GM21528 (cell line): ENCODE data around the gene SLC2A9.
"Not testable (repeated sequence)": the region's sequence is repeated elsewhere in the genome, so short reads cannot be mapped to it uniquely, and the experiment has no call there.

Experiments used
- ATAC-seq: cut with Tn5 transposase; IDR thresholded peaks from one replicate; pipeline ENCODE4 v1.9.1; 2021; ENCODE audit warnings: mild to moderate bottlenecking, moderate library complexity; ENCODE audit not compliant: unreplicated experiment, low FRiP score

Gene SLC2A9

GRCh38 chr4:9933956-9934355 is 87.3 kb downstream of the SLC2A9 start:
- ATAC-seq: no peak

DNA sequence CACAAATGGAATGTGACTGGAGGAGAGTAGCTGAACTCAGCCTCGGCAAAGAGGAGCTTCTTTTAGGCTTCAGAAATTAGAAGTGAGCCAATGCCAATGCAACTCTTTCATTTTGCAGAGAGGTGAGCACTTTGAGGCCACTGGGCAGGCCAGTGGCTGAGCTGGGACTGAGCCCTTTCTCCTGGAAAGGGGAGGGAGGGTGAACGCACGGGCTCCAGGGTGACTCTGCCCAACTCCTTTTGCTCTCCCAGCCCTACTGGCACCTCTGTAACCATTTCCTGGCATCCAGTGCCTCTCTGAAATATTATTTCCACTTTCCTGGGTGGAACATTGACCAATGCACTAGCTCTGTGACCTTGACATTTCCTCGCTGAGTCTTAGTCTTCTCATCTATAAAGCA is 88.1 kb downstream of the SLC2A9 start:
- ATAC-seq: no peak

DNA sequence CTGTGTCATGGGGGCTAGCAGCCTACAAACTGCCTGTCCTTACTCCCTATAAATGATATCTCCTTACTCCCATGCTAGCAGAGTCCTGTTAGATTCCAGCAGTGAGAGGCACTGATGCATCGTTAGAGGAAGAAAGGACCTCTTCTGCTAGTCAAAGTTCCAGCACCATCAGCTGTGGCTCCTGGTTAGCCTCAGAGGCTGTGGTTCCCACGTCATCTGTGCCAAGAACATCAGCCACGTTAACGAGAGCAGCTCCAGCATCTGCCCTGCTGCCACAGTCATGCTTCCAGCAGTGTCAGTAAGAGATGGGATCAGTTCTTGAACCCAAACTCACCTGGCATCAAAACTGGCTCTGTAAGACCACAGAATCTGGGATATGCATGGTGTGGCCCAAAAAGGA is 88.5 kb downstream of the SLC2A9 start:
- no peak for ATAC-seq

GRCh38 chr4:9931146-9931545 is 90.2 kb downstream of the SLC2A9 start:
- ATAC-seq: no peak

DNA sequence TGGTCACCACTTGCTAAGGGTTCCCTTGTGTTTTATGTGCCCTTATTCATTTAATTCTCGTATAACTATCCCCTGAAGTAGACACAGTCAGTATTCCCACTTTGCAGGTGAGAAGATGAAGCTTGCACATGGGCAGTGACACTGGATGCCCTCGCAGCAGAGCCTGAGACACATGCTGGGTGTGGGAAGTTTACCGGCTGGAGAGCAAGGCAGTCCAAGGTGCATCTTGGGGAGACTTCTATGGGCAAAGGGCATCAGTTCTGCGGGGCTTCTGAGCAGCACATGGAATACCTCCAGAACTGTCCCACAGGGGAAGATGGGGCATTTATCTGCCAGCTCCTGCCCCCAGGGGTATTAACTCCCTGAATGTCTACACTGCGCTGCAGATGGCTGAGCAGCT is 92.2 kb downstream of the SLC2A9 start:
- no peak for ATAC-seq

DNA sequence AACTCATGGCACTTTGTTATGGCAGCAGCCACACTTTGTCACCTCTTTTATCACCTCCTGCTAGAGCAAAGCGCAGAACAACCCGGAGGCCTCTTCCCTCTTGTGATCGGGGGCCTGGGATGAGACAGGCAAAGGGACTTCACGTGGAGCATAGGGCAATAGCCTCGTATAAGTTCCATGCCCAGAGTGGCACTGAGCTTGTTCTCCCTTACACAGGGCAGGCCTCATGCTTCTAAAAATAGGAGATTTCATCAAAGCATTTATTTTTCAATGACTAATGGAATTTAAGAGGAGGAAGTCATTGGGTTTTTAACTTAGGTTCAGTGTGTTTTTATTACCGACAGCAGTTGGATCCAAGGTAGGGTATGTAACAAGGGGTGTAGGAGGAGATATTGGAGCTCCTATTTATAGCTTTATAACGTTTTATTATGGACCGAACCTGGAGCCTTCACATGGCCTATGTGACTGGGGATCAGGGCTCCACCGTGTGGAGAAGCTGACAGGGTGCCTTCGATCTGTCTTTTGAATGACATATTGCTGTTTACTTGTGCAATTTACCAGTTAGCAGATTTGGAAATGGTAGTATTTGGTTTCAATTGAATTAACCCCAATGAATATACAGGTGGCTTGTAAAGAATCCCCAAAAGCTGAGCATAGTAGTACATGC is 93.8 kb downstream of the SLC2A9 start:
- no peak for ATAC-seq

- ATAC-seq: no peak
These were observed 94.7 kb downstream of the SLC2A9 start for GRCh38 chr4:9926586-9926985.

DNA sequence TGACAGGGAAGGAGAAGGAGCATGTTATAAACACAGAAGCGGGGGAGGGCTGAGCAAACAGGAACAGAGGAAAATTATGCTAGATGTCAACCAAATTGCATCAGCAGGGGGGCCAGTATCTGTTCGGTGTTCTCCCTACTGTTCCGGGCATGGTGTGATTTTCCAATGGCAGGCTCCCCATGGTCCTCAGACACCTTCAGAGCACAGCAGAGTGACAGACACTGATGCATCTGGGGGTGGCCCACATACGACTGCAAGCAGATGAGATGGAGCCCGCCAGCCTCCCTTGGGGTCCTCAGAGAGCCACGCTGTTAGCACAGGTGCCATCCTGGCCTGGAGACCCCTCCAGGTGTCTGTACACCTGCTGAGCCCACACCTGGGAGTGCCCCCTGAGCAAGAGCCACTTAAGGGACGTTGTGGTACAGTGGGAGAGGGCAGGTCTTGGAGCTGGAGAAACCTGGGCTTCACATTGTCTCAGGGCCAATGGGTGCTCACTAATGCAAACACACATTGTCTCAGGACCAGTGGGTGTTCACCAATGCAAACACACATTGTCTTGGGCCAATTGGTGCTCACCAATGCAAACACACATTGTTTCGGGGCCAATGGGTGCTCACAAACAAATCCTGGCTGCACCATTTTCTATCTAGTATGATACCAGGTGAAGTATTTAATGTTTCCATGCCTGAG is 95.4 kb downstream of the SLC2A9 start:
- no peak for ATAC-seq

DNA sequence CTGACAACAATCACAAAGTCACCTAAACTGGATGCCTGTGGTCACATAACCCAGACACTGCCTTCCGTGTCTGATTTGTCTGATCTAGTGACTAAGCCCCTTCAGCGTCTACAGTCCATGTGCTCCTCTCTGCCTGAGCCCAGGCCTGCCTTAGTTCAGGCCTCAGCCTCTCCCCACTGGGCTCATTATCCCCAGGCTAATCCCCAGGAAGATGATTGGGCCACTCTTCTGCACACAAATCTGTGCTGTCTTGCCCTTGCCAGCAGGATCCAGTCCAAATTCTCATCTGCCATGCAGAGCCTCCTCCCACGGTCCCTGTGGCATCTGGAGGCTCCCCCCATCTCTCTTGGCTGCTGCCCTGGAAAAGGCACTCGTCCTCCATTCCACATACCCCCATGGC is 96.5 kb downstream of the SLC2A9 start:
- ATAC-seq: no peak

DNA sequence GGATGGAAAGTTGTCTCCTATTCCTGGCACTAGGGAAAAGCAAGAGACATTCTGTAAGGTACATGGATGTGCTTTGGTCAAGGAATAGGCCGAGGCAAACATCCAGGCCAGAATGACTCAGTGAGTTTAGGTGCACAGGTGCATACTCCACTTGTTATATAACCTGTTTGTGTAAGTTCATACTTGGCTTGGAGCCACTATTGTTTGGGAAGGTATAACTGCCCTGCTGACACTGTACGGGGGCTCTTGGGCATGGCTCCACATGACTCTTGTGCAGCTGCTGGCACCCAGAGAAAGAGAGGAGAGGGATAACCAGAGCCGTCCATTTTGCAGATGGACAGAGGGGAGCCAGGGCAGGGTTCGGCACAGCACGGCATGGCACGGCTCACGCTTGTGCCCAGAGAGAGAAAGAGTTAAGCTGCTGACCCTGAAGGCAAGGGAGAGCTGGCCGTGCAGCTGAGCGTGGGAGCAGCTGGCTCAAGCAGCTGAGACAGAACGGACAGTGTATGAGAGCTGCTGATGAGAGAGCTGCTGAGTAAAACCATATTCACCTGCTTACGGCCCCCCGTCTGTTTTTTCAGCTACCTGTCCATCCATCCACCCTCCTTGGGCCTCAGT is 98.0 kb downstream of the SLC2A9 start:
- no peak for ATAC-seq

- no peak for ATAC-seq
These were observed 100.0 kb downstream of the SLC2A9 start for GRCh38 chr4:9921326-9921725.

GRCh38 chr4:9920029-9920428 is 101.3 kb downstream of the SLC2A9 start:
- ATAC-seq: no peak

DNA sequence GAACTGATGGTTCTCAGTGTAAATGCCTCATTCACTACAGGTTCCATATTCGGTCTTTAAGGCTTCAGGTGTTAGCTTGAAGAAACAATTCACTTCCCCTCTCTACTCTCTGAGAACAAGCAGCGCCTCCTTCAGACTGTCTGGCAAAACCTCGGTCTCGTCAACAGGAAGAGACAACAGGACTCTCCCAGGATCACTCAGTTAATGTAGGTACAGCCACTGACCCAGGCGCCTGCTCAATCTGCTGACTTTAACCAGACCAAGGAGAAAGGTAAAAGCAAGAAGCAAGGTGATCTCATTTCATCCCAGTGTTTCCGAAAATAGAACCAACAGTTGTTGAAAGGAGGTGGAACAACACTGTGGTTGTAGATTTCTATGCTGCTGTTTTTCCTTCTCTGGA is 102.2 kb downstream of the SLC2A9 start:
- ATAC-seq: no peak

GRCh38 chr4:9918484-9918883 is 102.8 kb downstream of the SLC2A9 start:
- no peak for ATAC-seq

- no peak for ATAC-seq
These were observed 104.4 kb downstream of the SLC2A9 start for GRCh38 chr4:9916937-9917336.

DNA sequence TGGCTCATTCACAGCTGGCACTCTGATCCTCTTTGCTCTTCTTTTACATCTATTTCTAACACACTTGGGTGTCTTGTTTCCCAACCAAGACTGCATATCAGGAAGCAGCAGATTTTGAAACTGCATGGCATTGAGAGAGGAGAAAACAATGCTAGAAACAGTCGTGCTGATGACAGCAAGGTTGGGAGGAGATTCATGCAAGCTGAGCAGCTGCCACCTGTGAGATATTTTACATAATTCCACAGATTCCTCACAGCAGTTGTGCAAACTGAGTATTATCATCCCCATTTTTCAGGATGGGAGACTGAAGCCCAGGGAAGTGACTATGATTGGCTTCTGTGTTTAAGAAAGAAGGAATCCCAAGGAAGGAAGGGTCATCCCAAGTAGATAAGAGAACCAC is 105.0 kb downstream of the SLC2A9 start:
- no peak for ATAC-seq

- ATAC-seq: no peak
These were observed 107.5 kb downstream of the SLC2A9 start for GRCh38 chr4:9913846-9914245.

DNA sequence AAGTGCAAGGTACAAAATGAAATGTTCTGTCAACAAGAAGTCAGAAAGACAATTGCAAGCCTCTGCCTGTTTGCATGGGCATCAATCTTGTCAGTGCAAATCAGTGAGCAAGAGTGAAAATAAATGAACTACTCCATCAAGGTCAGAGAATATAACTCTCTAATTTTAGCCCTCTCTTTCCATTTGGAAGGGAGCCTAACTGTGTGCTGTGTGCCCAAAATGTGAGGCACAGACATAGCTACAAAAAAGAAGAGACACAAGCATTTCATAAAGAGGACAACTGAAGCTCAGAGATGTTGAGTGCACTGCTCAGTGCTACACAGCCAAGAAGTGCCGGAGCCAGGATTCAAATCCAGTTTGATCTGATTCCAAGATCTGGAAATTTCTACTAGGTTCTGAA is 114.3 kb downstream of the SLC2A9 start:
- ATAC-seq: no peak

GRCh38 chr4:9904976-9905587 is 116.2 kb downstream of the SLC2A9 start:
- ATAC-seq: no peak

GRCh38 chr4:9903317-9903716 is 118.0 kb downstream of the SLC2A9 start:
- ATAC-seq: no peak

DNA sequence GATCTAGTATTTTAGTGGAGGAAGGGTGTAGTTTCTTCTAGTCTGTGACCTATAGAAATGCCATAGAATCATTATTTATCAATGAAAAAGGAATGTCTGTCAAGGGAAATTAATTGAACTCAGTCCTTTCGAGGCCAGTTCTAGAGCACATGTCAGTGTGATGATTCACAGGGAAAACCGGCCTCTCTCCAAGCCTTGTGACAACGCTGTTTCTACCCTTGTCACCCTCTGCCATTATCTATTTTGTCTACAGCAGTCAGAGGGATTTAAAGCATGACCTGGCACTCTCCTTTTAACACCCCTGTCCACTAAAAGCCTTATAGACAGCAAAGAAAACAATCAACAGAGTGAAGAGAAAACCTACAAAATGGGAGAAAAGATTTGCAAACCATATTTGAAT is 120.0 kb downstream of the SLC2A9 start:
- no peak for ATAC-seq

GRCh38 chr4:9900633-9901032 is 120.7 kb downstream of the SLC2A9 start:
- ATAC-seq: not testable (repeated sequence)
